AG04449 (cell line): ENCODE measurements around the gene ACOT7.

Experiments used
- CTCF ChIA-PET: fragments of 350-600 bp; formaldehyde crosslinking; extraction: SDS; loops from one replicate; lab custom pipeline; 2021; ENCODE audit warnings: antibody characterized with exemption; lab: Yijun Ruan, JAX
- POLR2A ChIA-PET: fragments of 400-600, 350-600 bp; formaldehyde crosslinking; extraction: SDS; loops from one replicate; lab custom pipeline; 2020; ENCODE audit warnings: antibody characterized with exemption, inconsistent platforms; lab: Yijun Ruan, JAX
- DNase-seq: peaks from one replicate; pipeline ENCODE4 v3.0.0-alpha.2; 2010; ENCODE audit warnings: low read depth, low spot score
- H3K4me3 ChIP-seq: 2 replicates; pipeline ENCODE4 v1.5.1; 2011; ENCODE audit warnings: low read depth, mild to moderate bottlenecking, control low read depth, low read length
- CTCF ChIP-seq: IDR thresholded peaks from one replicate; pipeline ENCODE4 v1.5.1; 2011; ENCODE audit warnings: mild to moderate bottlenecking, moderate library complexity, low read length, control low read depth, inconsistent platforms; ENCODE audit not compliant: insufficient read depth; ENCODE audit errors: missing control alignments

Gene ACOT7

GRCh38 chr1:6251681-6252373, 141.7 kb downstream of the ACOT7 start:
- CTCF ChIA-PET = interaction anchor here (1.1 to 12.0 kb wide), 5 partner anchors 11 to 185 kb away, joined by 3 to 537 read pairs (median 3); no protein-coding TSS in a partner anchor
- no peak for DNase-seq
- H3K4me3 ChIP-seq = no peak overlapping the region
- no peak for TF ChIP-seq CTCF
- POLR2A ChIA-PET = no interaction called here

GRCh38 chr1:6251233-6251632, 142.3 kb downstream of the ACOT7 start:
- CTCF ChIA-PET = interaction anchor here (1.0 to 12.0 kb wide), 6 partner anchors 12 to 186 kb away, joined by 3 to 537 read pairs (median 4); no protein-coding TSS in a partner anchor
- DNase-seq = no peak
- POLR2A ChIA-PET = no interaction called here
- H3K4me3 ChIP-seq = no peak overlapping the region
- no peak for TF ChIP-seq CTCF

- TF ChIP-seq CTCF = no peak
- CTCF ChIA-PET = interaction anchor here (1.0 to 12.0 kb wide), 10 partner anchors 8 to 236 kb away, joined by 3 to 537 read pairs (median 6); no protein-coding TSS in a partner anchor
- POLR2A ChIA-PET = no interaction called here
- H3K4me3 ChIP-seq = no peak overlapping the region
- no peak for DNase-seq
These were observed 143.6 kb downstream of the ACOT7 start for GRCh38 chr1:6249739-6250689.

GRCh38 chr1:6248932-6249738, 144.4 kb downstream of the ACOT7 start:
- POLR2A ChIA-PET = no interaction called here

More at GRCh38 chr1:6248932-6249738, 144.4 kb downstream of the ACOT7 start:
- no peak for TF ChIP-seq CTCF
- H3K4me3 ChIP-seq = peak overlapping the region; percentile 1; the same call in 1 of the 2 replicates
- DNase-seq = no peak
- CTCF ChIA-PET = interaction anchor here (1.1 to 12.0 kb wide), 16 partner anchors 8 to 240 kb away, joined by 3 to 537 read pairs (median 36); partner anchors contain the start of genes GPR153 and ICMT
